ENCODE results near the gene DDX42. TPM values are rescaled to one million over a fixed set of nuclear protein-coding genes. Genes with fewer than 3 reads are reported as not detected.
A peak's percentile ranks its signal among the peaks of the same experiment; 100 is the strongest.

Gene DDX42
- total RNA-seq, 4 donors from 2014 or later = 80.4 to 93.9 (median 84.3) TPM

DNA sequence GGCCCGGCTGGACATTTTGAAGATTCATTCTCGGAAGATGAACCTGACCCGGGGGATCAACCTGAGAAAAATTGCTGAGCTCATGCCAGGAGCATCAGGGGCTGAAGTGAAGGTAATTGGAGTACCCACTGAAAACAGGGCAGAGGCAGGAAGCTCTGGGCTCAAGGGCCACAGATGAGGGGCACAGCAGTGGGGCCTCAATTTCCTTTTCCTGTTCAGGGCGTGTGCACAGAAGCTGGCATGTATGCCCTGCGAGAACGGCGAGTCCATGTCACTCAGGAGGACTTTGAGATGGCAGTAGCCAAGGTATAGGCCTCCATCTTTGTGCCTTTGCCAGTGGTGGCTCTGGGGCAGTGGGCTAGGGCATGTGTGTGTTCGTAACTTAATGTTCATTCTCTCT is 57.5 kb downstream of the DDX42 start:
- Histone ChIP-seq H3K36me3 (peaks cover 53 to 78% (median 74%) of the 10 kb centered on the region in 4 donors), H3K27ac (replicated peaks in 1 of 4) (no peak overlapping the region), H3K9me3 (no peaks in the 10 kb centered on the region), H3K27me3 (no peaks in the 10 kb centered on the region), H3K4me1 (peaks cover 16 to 56% (median 49%) of the 10 kb centered on the region in 4 donors), H3K4me3 (no peak overlapping the region)
- intact Hi-C loops (cut with DNase I) = no loop called here
- WGBS = 81% methylated on average over 8 of the region's 8 CpGs
- no peak for DNase-seq (ENCODE audit: extremely low spot score)
- TF ChIP-seq POLR2A (IDR thresholded peaks at IDR 0.05; ENCODE audit: low read depth) = no peak
- no peak for TF ChIP-seq POLR2AphosphoS5 (IDR thresholded peaks at IDR 0.05)
- TF ChIP-seq EP300 (IDR thresholded peaks at IDR 0.05) = no peak
- TF ChIP-seq, protein P1, sequence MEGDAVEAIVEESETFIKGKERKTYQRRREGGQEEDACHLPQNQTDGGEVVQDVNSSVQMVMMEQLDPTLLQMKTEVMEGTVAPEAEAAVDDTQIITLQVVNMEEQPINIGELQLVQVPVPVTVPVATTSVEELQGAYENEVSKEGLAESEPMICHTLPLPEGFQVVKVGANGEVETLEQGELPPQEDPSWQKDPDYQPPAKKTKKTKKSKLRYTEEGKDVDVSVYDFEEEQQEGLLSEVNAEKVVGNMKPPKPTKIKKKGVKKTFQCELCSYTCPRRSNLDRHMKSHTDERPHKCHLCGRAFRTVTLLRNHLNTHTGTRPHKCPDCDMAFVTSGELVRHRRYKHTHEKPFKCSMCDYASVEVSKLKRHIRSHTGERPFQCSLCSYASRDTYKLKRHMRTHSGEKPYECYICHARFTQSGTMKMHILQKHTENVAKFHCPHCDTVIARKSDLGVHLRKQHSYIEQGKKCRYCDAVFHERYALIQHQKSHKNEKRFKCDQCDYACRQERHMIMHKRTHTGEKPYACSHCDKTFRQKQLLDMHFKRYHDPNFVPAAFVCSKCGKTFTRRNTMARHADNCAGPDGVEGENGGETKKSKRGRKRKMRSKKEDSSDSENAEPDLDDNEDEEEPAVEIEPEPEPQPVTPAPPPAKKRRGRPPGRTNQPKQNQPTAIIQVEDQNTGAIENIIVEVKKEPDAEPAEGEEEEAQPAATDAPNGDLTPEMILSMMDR (IDR thresholded peaks at IDR 0.05) = no peak

DNA sequence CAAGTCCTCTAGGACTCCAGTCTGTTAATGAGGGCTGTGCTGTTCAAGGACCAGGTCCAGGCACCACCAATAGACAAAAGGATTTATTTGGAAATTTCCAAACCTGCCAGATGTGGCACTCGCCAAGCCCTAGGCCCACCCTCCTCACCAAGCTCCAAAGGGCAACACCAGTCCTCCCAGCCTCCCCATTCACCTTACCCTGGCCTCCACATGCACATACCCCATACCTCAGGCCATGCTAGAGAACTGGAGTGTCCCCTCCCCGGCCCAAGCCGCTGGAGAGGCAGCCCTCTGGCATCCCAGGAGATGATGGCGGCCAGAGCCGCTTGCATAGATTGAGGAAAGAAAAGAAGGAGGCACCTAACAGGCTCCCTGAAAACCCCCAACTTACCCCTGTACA is 58.0 kb downstream of the DDX42 start:
- TF ChIP-seq, protein P1 (IDR thresholded peaks at IDR 0.05) = no peak
- TF ChIP-seq POLR2AphosphoS5 (IDR thresholded peaks at IDR 0.05) = no peak
- no peak for TF ChIP-seq EP300 (IDR thresholded peaks at IDR 0.05)
- TF ChIP-seq POLR2A (IDR thresholded peaks at IDR 0.05; ENCODE audit: low read depth) = no peak
- peaks cover 19 to 61% (median 54%) of the 10 kb centered on the region in 4 donors for H3K4me1 ChIP-seq
- no peak for DNase-seq (ENCODE audit: extremely low spot score)
- no peak overlapping the region for H3K4me3 ChIP-seq
- WGBS = no CpG with 5 or more reads among the region's 5 CpGs
- no peak overlapping the region for H3K27ac ChIP-seq (replicated peaks in 1 of 4)
- intact Hi-C loops (cut with DNase I) = no loop called here
- H3K27me3 ChIP-seq = no peaks in the 10 kb centered on the region
- H3K36me3 ChIP-seq = peaks cover 53 to 83% (median 79%) of the 10 kb centered on the region in 4 donors
- no peaks in the 10 kb centered on the region for H3K9me3 ChIP-seq

DNA sequence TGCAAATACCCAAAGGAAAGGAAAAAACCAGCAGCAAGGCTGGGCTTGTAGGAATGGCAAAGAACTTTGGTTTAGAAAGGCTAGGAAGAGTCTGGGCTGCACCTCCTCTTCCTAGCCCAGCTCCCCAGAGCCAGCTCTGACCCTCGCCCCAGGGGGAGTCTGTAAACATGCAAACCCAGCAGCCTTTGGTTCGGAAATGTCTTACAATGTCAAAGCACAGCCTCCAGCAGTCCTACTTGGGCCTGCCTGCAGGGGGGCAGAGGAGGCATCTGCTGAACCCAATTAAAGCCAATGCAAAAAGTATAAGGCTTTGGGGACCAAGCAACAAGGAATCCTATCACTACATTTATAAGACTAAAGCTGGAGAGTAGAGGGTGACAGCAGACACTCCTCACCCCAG is 58.5 kb downstream of the DDX42 start:
- peaks cover 24 to 65% (median 58%) of the 10 kb centered on the region in 4 donors for H3K4me1 ChIP-seq

DNA sequence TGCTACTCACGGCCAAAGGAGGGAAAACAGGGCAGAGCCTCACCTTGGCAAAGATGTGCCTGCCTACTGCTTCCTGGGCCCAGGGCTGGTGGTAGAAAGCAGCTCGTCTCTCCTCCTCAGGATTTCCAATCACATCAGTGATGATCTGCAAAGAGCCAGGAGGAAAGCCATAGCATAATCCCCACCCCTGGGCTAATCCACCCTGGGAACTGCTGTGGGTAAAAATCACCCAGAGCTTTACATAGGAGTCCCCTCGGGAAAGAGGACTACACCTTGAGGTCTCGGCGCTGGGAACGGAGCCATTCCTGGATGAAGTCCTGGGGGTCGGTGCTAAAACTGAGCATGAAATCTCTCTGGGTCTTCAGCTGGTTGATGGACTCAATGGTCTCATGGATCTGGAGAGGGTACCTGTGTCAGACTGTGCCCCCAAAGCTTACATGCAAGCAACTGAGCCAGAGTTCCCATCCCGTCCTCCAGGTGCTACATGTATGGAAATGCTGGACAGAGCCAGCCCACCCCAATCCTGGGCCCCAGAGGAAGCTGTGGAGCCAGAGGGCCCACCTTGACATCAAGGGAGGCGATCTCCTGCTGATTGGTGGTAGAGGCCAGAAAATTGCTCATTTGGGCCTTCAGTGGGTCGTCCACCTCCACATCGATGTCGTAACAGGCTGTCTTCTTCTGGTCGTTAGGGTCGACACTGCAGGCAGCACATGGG is 59.2 kb downstream of the DDX42 start:
- H3K27ac ChIP-seq (replicated peaks in 1 of 4) = peak overlapping the region in 1 of 4 donors; percentile 4
- intact Hi-C loops (cut with DNase I) = no loop called here
- WGBS = 82% methylated on average over 14 of the region's 14 CpGs

More for the DNA sequence above, 58.5 kb downstream of the DDX42 start:
- H3K27ac ChIP-seq (replicated peaks in 1 of 4) = no peak overlapping the region
- H3K4me3 ChIP-seq = no peak overlapping the region
- intact Hi-C loops (cut with DNase I) = no loop called here
- DNase-seq (ENCODE audit: extremely low spot score) = no peak
- H3K27me3 ChIP-seq = no peaks in the 10 kb centered on the region
- 100% methylated on average over 1 of the region's 2 CpGs for WGBS
- no peaks in the 10 kb centered on the region for H3K9me3 ChIP-seq
- H3K36me3 ChIP-seq = peaks cover 53 to 87% (median 84%) of the 10 kb centered on the region in 4 donors
- no peak for TF ChIP-seq EP300 (IDR thresholded peaks at IDR 0.05)
- no peak for TF ChIP-seq POLR2AphosphoS5 (IDR thresholded peaks at IDR 0.05)
- TF ChIP-seq, protein P1 (IDR thresholded peaks at IDR 0.05) = no peak
- no peak for TF ChIP-seq POLR2A (IDR thresholded peaks at IDR 0.05; ENCODE audit: low read depth)

More for the DNA sequence above, 59.2 kb downstream of the DDX42 start:
- H3K4me3 ChIP-seq = no peak overlapping the region
- DNase-seq (ENCODE audit: extremely low spot score) = no peak
- H3K9me3 ChIP-seq = no peaks in the 10 kb centered on the region
- peaks cover 28 to 68% (median 62%) of the 10 kb centered on the region in 4 donors for H3K4me1 ChIP-seq
- no peaks in the 10 kb centered on the region for H3K27me3 ChIP-seq
- H3K36me3 ChIP-seq = peaks cover 53 to 88% (median 85%) of the 10 kb centered on the region in 4 donors
- TF ChIP-seq POLR2AphosphoS5 (IDR thresholded peaks at IDR 0.05) = no peak
- TF ChIP-seq, protein P1 (IDR thresholded peaks at IDR 0.05) = no peak
- no peak for TF ChIP-seq EP300 (IDR thresholded peaks at IDR 0.05)
- TF ChIP-seq POLR2A (IDR thresholded peaks at IDR 0.05; ENCODE audit: low read depth) = no peak

Data from esophagus muscularis mucosa (tissue), 4 donors.